Left hindlimb (tissue), 1 donor: Measurements from ENCODE around the gene ERMP1.

Experiments
- DNase-seq: peaks from one replicate; pipeline ENCODE4 v3.0.0-alpha.2; 2018

Gene ERMP1

GRCh38 chr9:5767968-5768932 is 64.7 kb downstream of the ERMP1 start:
- no peak for DNase-seq

- no peak for DNase-seq
Observed at GRCh38 chr9:5764130-5764868, 68.6 kb downstream of the ERMP1 start.

GRCh38 chr9:5762421-5762820 is 70.5 kb downstream of the ERMP1 start:
- no peak for DNase-seq

- no peak for DNase-seq
Observed at GRCh38 chr9:5760338-5760737, 72.6 kb downstream of the ERMP1 start.

- no peak for DNase-seq
Observed at GRCh38 chr9:5756633-5757032, 76.3 kb downstream of the ERMP1 start.

GRCh38 chr9:5750569-5750968 is 82.3 kb downstream of the ERMP1 start:
- no peak for DNase-seq

- DNase-seq = no peak
Observed at GRCh38 chr9:5749306-5749705, 83.6 kb downstream of the ERMP1 start.

GRCh38 chr9:5748438-5748837 is 84.5 kb downstream of the ERMP1 start:
- no peak for DNase-seq

- no peak for DNase-seq
Observed at GRCh38 chr9:5743109-5743508, 89.8 kb downstream of the ERMP1 start.

GRCh38 chr9:5736563-5737346 is 96.2 kb downstream of the ERMP1 start:
- DNase-seq = no peak

- DNase-seq = no peak
Observed at GRCh38 chr9:5735072-5735471, 97.8 kb downstream of the ERMP1 start.
